HepG2 (cell line): ENCODE measurements around the gene EIF5A2. TPM values are rescaled to one million over a fixed set of nuclear protein-coding genes. Genes with fewer than 3 reads are reported as not detected.

Source experiments
- FOXO1 ChIP-seq: sonication (generic); formaldehyde crosslinking; IDR thresholded peaks from 2 replicates; pipeline ENCODE4 v1.4.0; 2020; ENCODE audit warnings: missing genetic modification reagents
- HNRNPH1 ChIP-seq: fragments of 200-400 bp; formaldehyde crosslinking; optimal IDR thresholded peaks from 2 replicates; pipeline ENCODE3; 2017; ENCODE audit warnings: mild to moderate bottlenecking, low read depth, low read length
- LCORL ChIP-seq, 2 experiments: fragments of 450-650 bp in 1 of 2; sonication (generic) in 1 of 2; formaldehyde crosslinking in 1 of 2; IDR thresholded peaks; 2 replicates each; pipeline versions ENCODE4 v1.5.0 to v1.6.1; 2017 to 2020; ENCODE audit warnings: antibody characterized with exemption in 1 of 2, missing genetic modification reagents in 1 of 2
- NFKBIZ ChIP-seq: IDR thresholded peaks from 2 replicates; pipeline ENCODE4 v1.6.1; 2018; ENCODE audit warnings: missing genetic modification reagents, missing compliant biosample characterization
- PHF5A ChIP-seq: IDR thresholded peaks from one replicate; pipeline ENCODE4 v1.6.1; 2018; ENCODE audit warnings: low read depth, missing genetic modification reagents; ENCODE audit not compliant: unreplicated experiment
- RAD21 ChIP-seq: fragments of 450-650 bp; formaldehyde crosslinking; IDR thresholded peaks from 2 replicates; pipeline ENCODE4 v1.5.0; 2020; ENCODE audit warnings: mild to moderate bottlenecking
- RORA ChIP-seq: sonication (generic); formaldehyde crosslinking; IDR thresholded peaks from 2 replicates; pipeline ENCODE4 v1.5.0; 2020; ENCODE audit warnings: mild to moderate bottlenecking, missing genetic modification reagents, moderate library complexity
- SIN3B ChIP-seq: fragments of 150-350 bp; IDR thresholded peaks from 2 replicates; pipeline ENCODE4 v1.6.1; 2014; ENCODE audit warnings: low read length
- SRSF4 ChIP-seq: fragments of 200-400 bp; formaldehyde crosslinking; IDR thresholded peaks from one replicate; pipeline ENCODE4 v1.6.1; 2018; ENCODE audit warnings: mild to moderate bottlenecking, low read depth, low read length, moderate library complexity; ENCODE audit not compliant: poor library complexity, severe bottlenecking
- TEAD2 ChIP-seq: sonication (generic); formaldehyde crosslinking; IDR thresholded peaks from 2 replicates; pipeline ENCODE4 v1.9.0; 2021; ENCODE audit warnings: missing genetic modification reagents
- THYN1 ChIP-seq: sonication (generic); formaldehyde crosslinking; IDR thresholded peaks from 2 replicates; pipeline ENCODE4 v1.8.1; 2023; ENCODE audit warnings: low read depth, mild to moderate bottlenecking, moderate library complexity, missing genetic modification reagents, borderline replicate concordance
- ZBTB42 ChIP-seq: sonication (generic); formaldehyde crosslinking; IDR thresholded peaks from 2 replicates; pipeline ENCODE4 v1.5.0; 2020; ENCODE audit warnings: mild to moderate bottlenecking, missing genetic modification reagents
- ZNF234 ChIP-seq: sonication (generic); formaldehyde crosslinking; conservative IDR thresholded peaks from 2 replicates; pipeline ENCODE4 v1.5.1; 2020; ENCODE audit warnings: mild to moderate bottlenecking, missing genetic modification reagents
- ZNF577 ChIP-seq: sonication (generic); formaldehyde crosslinking; IDR thresholded peaks from 2 replicates; pipeline ENCODE4 v1.4.0; 2020; ENCODE audit warnings: mild to moderate bottlenecking, low read depth, missing genetic modification reagents, borderline replicate concordance
- ZNF713 ChIP-seq: sonication (generic); formaldehyde crosslinking; IDR thresholded peaks from 2 replicates; pipeline ENCODE4 v1.4.0; 2020; ENCODE audit warnings: mild to moderate bottlenecking, missing genetic modification reagents
- ZNF720 ChIP-seq: sonication (generic); formaldehyde crosslinking; IDR thresholded peaks from 2 replicates; pipeline ENCODE4 v1.4.0; 2020; ENCODE audit warnings: missing genetic modification reagents
- polyA plus RNA-seq, 8 experiments: library from polyadenylated mRNA; depleted of rRNA in 3 of 8; stranded (reverse) in 7 of 8; unstranded in 1 of 8; fragments of >200 nt; fragmentation: Illumina TruSeq in 4 of 8; extraction: Trizol in 4 of 8; gene quantifications; 2 replicates each; pipeline versions ENCODE4 v1.2.1 to v1.2.3, GENCODE V29; 2011 to 2016; ENCODE audit warnings: low read depth in 4 of 8, missing spikeins in 1 of 8, mixed read lengths in 1 of 8; ENCODE audit not compliant: insufficient read depth in 1 of 8
- total RNA-seq, 5 experiments: library from RNA; depleted of rRNA; stranded (reverse); fragments of >200 nt; fragmentation: Illumina TruSeq; extraction: Trizol; gene quantifications; 2 replicates each; pipeline ENCODE4 v1.2.3, GENCODE V29; 2016; ENCODE audit warnings: low read depth in 1 of 5
- TF ChIP-seq, protein P1 (sequence below): sonication (generic); formaldehyde crosslinking; IDR thresholded peaks from 2 replicates; pipeline ENCODE4 v1.8.0; 2022; ENCODE audit warnings: missing genetic modification reagents, mild to moderate bottlenecking, moderate library complexity, borderline replicate concordance
- TF ChIP-seq, protein P2 (sequence below): sonication (generic); formaldehyde crosslinking; IDR thresholded peaks from 2 replicates; pipeline ENCODE4 v1.4.0; 2020; ENCODE audit warnings: missing genetic modification reagents, borderline replicate concordance
- TF ChIP-seq, protein P3 (sequence below): sonication (generic); formaldehyde crosslinking; IDR thresholded peaks from 2 replicates; pipeline ENCODE4 v1.9.0; 2021; ENCODE audit warnings: missing genetic modification reagents, mild to moderate bottlenecking, borderline replicate concordance
- TF ChIP-seq, protein P4 (sequence below): sonication (generic); formaldehyde crosslinking; IDR thresholded peaks from 2 replicates; pipeline ENCODE4 v1.5.0; 2020; ENCODE audit warnings: missing genetic modification reagents

EIF5A2 gene
- total and polyA plus RNA-seq, 2 of the 13 experiments (the other 11 are each of a cell fraction or from before 2014, with no cell fraction given): 3.5 to 9.4 TPM

DNA sequence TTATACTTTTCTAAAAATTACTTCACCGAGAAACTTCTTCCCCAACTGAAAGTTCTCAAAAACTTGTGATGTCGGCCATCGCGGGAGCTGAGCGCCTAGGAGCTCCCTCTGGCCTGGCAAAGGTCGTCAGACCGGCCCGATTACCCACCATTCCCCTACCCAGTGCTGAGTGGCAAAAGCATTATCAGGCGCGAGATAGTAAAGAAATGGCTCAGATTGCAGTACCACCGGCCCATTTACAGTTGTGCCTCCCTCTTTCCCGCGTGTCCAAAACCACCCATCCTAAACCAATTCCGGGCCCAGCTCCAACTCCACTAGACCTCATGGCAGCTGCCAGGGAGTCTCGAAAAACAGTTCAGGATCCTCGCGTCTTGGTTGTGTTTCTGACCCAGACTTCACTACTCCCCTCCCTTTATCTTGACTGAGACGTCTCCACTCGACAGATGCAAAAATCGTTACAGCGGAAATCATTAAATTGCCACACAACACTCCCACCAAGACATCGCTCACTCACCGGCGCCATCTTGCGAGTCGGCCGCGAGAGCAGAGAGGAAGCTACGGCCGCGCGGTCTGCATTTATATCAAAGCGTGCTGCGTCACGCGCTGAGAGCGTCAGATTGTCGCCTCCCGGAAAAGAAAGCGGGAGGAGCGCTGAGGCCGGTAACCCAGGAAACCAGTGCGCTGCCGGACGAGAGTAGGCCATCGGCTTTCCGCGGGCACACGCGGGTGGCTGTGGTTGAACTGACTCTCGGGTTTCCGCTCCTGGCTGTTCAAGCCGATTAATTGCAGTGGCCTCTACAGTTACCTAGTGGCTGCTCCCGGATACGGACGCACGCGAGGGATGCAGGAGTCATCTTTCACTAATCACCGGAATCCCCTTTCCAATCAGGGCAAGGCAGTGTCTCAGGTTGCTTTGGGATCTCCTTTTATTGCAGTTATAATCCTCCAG, 38.5 kb downstream of the EIF5A2 start, which contains the start of gene RPL22L1 (continued):
- TF ChIP-seq, protein P1, sequence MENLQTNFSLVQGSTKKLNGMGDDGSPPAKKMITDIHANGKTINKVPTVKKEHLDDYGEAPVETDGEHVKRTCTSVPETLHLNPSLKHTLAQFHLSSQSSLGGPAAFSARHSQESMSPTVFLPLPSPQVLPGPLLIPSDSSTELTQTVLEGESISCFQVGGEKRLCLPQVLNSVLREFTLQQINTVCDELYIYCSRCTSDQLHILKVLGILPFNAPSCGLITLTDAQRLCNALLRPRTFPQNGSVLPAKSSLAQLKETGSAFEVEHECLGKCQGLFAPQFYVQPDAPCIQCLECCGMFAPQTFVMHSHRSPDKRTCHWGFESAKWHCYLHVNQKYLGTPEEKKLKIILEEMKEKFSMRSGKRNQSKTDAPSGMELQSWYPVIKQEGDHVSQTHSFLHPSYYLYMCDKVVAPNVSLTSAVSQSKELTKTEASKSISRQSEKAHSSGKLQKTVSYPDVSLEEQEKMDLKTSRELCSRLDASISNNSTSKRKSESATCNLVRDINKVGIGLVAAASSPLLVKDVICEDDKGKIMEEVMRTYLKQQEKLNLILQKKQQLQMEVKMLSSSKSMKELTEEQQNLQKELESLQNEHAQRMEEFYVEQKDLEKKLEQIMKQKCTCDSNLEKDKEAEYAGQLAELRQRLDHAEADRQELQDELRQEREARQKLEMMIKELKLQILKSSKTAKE (CRISPR knock-in tag): no peak
- TF ChIP-seq ZNF234 (CRISPR knock-in tag) (no peak), RAD21 (no peak; the same call in 1 of the 2 replicates), LCORL (IDR thresholded peaks at IDR 0.05) (peak; percentile 50; the same call in 1 of the 2 replicates), LCORL (CRISPR knock-in tag; IDR thresholded peaks at IDR 0.05) (no peak; the same call in 1 of the 2 replicates), FOXO1 (no peak), SIN3B (peak; percentile 72), ZNF713 (peak; percentile 31; the same call in 1 of the 2 replicates), HNRNPH1 (peak; percentile 24), ZNF720 (no peak), PHF5A (no peak), ZNF577 (CRISPR knock-in tag) (no peak), NFKBIZ (CRISPR knock-in tag) (no peak), ZBTB42 (CRISPR knock-in tag) (no peak), THYN1 (CRISPR knock-in tag) (peak; percentile 74; the same call in 1 of the 2 replicates), RORA (CRISPR knock-in tag) (peak; percentile 69; the same call in 1 of the 2 replicates), SRSF4 (no peak), TEAD2 (no peak)
- TF ChIP-seq, protein P2, sequence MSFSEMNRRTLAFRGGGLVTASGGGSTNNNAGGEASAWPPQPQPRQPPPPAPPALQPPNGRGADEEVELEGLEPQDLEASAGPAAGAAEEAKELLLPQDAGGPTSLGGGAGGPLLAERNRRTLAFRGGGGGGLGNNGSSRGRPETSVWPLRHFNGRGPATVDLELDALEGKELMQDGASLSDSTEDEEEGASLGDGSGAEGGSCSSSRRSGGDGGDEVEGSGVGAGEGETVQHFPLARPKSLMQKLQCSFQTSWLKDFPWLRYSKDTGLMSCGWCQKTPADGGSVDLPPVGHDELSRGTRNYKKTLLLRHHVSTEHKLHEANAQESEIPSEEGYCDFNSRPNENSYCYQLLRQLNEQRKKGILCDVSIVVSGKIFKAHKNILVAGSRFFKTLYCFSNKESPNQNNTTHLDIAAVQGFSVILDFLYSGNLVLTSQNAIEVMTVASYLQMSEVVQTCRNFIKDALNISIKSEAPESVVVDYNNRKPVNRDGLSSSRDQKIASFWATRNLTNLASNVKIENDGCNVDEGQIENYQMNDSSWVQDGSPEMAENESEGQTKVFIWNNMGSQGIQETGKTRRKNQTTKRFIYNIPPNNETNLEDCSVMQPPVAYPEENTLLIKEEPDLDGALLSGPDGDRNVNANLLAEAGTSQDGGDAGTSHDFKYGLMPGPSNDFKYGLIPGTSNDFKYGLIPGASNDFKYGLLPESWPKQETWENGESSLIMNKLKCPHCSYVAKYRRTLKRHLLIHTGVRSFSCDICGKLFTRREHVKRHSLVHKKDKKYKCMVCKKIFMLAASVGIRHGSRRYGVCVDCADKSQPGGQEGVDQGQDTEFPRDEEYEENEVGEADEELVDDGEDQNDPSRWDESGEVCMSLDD (CRISPR knock-in tag): peak; percentile 8; the same call in 1 of the 2 replicates
- TF ChIP-seq, protein P3, sequence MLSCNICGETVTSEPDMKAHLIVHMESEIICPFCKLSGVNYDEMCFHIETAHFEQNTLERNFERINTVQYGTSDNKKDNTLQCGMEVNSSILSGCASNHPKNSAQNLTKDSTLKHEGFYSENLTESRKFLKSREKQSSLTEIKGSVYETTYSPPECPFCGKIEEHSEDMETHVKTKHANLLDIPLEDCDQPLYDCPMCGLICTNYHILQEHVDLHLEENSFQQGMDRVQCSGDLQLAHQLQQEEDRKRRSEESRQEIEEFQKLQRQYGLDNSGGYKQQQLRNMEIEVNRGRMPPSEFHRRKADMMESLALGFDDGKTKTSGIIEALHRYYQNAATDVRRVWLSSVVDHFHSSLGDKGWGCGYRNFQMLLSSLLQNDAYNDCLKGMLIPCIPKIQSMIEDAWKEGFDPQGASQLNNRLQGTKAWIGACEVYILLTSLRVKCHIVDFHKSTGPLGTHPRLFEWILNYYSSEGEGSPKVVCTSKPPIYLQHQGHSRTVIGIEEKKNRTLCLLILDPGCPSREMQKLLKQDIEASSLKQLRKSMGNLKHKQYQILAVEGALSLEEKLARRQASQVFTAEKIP (CRISPR knock-in tag): no peak
- TF ChIP-seq, protein P4, sequence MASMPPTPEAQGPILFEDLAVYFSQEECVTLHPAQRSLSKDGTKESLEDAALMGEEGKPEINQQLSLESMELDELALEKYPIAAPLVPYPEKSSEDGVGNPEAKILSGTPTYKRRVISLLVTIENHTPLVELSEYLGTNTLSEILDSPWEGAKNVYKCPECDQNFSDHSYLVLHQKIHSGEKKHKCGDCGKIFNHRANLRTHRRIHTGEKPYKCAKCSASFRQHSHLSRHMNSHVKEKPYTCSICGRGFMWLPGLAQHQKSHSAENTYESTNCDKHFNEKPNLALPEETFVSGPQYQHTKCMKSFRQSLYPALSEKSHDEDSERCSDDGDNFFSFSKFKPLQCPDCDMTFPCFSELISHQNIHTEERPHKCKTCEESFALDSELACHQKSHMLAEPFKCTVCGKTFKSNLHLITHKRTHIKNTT (CRISPR knock-in tag): no peak
